Neural progenitor cell (in vitro differentiated cells): ENCODE results near the gene GABRB1.

Experiments used
- EZH2phosphoT487 ChIP-seq: fragments of 200-600 bp; sonication (generic); IDR thresholded peaks from 2 replicates; pipeline ENCODE4 v1.6.1; 2017; ENCODE audit warnings: antibody characterized with exemption
- TF ChIP-seq, protein P1 (sequence below): fragments of 200-600 bp; sonication (generic); IDR thresholded peaks from 2 replicates; pipeline ENCODE4 v1.5.1; 2017; ENCODE audit warnings: antibody characterized with exemption, mild to moderate bottlenecking

DNA sequence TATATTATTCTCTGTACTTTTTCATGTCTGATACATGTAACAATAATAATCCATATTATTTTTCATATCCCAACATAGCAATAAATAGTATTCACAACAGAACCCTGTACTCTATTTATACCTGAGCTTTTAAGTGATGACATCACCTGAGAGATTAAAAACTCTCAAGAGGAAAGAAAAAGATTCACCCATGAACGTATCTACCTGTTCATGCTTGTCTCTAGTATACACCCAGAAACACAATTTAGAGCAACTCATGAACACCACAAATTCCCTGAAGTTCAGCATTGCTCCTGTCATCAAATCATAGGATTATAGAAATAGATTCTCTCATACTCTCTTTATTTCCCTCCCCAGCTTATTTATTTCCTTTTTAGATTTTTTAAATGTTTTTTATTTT lies 185.9 kb downstream of the GABRB1 start:
- TF ChIP-seq, protein P1, sequence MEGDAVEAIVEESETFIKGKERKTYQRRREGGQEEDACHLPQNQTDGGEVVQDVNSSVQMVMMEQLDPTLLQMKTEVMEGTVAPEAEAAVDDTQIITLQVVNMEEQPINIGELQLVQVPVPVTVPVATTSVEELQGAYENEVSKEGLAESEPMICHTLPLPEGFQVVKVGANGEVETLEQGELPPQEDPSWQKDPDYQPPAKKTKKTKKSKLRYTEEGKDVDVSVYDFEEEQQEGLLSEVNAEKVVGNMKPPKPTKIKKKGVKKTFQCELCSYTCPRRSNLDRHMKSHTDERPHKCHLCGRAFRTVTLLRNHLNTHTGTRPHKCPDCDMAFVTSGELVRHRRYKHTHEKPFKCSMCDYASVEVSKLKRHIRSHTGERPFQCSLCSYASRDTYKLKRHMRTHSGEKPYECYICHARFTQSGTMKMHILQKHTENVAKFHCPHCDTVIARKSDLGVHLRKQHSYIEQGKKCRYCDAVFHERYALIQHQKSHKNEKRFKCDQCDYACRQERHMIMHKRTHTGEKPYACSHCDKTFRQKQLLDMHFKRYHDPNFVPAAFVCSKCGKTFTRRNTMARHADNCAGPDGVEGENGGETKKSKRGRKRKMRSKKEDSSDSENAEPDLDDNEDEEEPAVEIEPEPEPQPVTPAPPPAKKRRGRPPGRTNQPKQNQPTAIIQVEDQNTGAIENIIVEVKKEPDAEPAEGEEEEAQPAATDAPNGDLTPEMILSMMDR, result no peak
- TF ChIP-seq EZH2phosphoT487, result no peak
